GM18499 (cell line): ENCODE measurements around the gene DCAF5.

Experiments
- ATAC-seq: cut with Tn5 transposase; IDR thresholded peaks from one replicate; pipeline ENCODE4 v1.9.1; 2021; ENCODE audit warnings: moderate number of reproducible peaks; ENCODE audit not compliant: insufficient read depth, unreplicated experiment

The DCAF5 gene

DNA sequence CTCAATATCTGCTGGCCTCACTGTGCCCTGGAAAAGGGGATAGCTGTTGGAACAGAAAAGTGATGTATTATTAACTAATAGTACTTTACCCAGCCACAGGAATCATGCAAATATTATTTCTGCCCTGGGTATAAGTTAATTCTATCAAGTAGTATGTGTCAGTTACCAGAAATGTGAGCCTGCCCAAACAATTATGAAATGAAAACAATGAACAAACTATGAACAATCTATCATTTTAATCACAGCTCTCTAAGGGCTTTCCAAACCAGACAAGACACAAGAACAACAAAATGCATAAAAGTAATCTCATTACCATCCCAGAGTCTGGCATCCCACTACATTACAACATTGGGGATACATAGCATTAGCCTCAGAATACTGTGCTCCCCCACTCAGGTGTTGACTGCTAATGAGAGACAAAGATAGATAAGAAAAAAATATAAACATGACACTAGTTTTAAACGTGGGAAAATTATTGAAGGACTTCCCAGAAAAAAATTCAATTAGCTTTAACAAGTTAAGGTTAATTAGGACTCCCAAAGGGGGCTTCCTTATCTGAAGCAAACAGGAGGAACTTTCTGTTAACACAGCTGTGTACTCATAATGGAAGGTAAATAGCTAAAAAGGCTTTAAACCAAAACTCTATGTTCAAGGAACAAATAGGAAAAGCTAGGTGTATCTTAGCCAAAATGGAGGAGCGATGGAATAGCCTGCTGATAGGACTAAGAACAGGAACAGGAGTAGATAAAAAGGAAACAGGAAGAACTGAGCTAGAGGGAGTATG is 3.3 kb downstream of the DCAF5 start:
- ATAC-seq, result no peak

- no peak for ATAC-seq
Measured at GRCh38 chr14:69142101-69142500, 10.8 kb downstream of the DCAF5 start.

GRCh38 chr14:69141550-69141949 is 11.4 kb downstream of the DCAF5 start:
- ATAC-seq, result no peak

DNA sequence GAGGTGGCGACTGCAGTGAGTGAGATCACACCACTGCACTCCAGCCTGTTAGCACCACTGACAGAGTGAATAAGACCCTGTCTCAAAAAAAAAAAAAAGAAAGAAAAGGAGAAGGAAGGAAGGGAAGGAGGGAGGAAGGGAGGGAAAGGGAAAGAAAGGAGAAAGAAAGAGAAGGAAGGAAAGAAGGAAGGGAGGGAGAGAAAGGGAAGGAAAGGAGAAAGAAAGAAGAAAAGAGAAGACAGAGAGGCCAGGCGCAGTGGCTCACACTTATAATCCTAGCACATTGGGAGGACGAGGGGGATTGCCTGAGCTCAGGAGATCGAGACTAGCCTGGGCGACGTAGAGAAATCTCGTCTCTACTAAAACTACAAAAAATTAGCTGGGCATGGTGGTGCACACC is 13.2 kb downstream of the DCAF5 start:
- no peak for ATAC-seq

GRCh38 chr14:69137843-69138535 is 14.9 kb downstream of the DCAF5 start:
- no peak for ATAC-seq

GRCh38 chr14:69137416-69137815 is 15.5 kb downstream of the DCAF5 start:
- no peak for ATAC-seq

GRCh38 chr14:69135133-69135532 is 17.8 kb downstream of the DCAF5 start:
- ATAC-seq, result no peak

DNA sequence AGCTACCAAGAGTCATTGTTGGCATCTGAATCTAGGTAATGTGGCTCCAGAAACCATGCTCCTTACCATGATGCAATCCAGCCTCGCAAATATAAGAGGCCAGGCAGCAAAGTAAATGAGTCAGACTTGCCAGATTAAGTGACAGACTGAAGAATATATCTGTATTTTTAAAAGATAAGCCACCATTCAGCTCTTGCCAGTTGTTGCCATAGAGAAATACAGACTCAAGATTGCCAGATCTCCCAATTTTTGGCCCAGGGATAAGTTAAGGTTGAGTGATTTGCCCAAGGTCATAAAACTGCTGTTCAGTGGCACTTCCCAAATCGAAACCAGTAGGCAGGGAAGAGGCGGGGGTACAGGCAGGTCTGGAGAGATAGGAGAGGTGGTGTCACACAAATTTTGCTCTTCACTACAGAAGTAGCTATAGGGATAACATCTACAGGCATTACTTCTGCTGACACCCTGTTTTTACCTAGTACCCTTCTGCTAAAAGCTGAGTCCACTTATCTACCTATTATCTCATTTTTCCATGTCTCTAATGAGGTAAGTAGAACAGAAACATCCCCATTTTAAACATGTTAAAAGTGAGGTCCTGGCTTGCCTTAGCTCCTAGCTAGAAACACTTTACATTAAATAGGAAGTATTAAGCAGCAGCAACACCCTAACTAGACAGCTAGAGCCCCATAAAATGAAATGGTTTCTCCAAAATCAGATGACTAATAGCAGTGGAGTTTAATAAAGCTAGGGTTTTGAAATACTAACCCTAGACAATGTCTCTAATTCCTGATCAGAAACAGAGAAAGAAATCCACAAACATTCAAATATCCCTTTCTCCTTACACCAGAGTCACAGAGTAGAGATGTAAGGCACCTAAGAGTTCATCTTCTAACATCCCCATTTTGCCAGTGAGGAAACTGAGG is 19.5 kb downstream of the DCAF5 start:
- ATAC-seq, result no peak

DNA sequence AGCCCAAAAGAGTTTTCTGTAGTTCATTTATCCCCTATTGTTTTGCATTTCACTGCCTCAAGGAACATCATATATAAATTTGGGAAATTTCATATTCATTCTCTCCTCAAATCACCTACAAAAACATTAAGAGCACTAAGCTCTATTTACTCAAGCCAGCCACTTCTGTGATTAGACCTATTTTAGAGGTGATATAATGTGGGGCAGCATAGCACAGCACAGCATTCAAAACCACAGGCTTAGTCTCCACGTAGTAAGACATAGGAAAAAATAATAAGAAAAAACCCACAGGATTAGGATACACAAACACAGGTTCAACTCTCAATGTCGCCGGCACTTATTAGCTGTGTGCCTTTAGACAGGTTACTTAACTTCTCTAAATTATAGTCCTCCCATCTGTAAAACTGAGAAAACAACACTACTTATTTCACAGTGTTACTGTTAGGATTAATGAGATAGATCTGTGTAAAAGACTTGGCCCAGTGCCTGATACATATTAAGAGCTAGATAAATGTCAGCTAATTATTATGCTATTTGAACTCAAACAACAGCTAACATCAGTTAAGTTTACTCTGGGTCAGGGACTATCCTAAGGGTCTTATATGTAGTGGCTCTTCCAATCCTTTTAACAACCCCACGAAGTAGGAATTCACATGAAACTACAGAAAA is 20.3 kb downstream of the DCAF5 start:
- ATAC-seq, result no peak

DNA sequence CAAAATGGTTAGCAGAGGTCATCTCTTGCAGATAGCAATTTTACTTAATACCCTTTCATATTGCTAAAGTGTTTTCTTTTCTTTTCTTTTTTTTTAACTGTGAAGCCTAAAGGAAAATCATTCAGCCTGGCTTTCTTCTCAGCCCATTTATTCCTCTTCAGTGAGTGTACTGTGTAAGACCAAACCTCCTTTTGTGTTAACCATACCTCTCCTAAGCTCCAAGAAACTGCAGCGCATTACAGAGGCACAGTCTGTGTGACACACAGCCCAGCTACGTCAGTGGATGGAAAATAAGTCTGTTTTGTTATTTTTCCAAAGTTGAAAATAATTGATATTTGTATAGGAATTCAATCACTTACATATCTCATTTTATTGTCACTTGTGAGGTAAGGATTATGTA is 21.7 kb downstream of the DCAF5 start:
- ATAC-seq, result no peak

DNA sequence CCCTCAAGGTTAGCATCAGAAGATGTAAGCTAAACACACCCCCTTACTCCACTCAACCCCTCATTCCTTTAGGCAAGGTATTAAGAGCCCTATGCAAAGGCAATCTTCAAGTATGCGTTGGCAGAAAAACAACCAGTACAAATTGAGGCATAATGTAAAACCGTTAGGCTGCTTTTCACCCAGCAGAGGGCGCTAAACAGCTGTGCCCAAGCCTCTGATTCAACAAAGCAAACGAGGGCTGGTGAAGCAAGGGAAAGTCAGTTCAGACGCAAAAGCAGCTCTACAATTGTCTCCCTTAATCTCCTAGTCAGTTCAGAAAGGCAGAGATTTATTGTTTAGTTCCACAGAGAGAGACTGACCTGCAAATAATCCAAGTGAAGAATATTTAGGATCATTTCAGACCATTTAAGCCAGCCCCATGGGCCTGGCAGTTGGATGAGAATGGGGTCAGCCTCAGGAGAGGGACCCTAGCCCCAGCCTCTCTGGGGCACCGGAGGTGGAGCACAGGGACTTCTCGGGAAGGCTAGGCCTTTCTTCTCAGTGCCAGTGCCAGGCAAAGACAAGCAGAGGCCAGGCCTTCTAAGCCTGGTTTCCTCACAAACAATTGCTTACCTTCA is 23.5 kb downstream of the DCAF5 start:
- no peak for ATAC-seq

DNA sequence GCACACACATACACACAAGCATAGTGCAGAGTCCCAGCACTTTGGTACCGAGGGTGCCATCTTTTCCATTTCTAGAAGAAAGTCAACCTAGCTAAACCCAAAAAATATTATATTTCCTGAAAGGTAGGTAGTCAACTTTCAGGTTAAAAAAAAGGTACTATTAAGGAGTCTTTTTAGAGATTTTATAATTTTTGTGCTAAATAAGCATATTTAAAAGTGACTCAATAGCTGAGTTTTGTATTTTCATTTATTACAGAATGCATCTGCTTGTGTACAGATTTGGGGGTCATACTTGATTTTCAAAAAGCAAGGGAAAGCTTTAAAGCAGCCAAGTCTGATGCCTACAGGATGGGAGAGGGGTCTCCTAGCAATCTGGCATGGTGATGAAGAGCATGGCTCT is 34.6 kb downstream of the DCAF5 start:
- no peak for ATAC-seq

- no peak for ATAC-seq
Measured at GRCh38 chr14:69117020-69117767, 35.7 kb downstream of the DCAF5 start.

- ATAC-seq, result no peak
Measured at GRCh38 chr14:69115407-69116185, 37.3 kb downstream of the DCAF5 start.

DNA sequence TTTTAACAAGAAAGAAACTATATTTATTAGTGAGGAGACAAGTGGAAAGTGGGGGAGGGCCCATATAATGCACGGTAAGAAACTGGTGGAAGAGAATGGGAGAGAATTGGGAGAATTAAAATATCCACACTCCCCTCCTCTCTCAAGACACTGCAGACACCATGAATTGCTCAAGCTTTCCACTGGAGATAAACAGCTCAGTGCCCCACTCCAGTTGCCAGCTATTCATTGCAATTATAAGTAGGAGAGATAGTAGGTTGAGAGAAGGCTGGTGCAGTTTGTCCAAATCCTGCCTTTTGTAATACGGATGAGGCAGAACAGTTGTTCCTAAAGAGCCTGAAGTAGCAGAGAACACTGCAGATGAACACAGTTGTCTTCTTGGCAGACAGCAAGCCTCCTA is 38.2 kb downstream of the DCAF5 start:
- ATAC-seq, result no peak

DNA sequence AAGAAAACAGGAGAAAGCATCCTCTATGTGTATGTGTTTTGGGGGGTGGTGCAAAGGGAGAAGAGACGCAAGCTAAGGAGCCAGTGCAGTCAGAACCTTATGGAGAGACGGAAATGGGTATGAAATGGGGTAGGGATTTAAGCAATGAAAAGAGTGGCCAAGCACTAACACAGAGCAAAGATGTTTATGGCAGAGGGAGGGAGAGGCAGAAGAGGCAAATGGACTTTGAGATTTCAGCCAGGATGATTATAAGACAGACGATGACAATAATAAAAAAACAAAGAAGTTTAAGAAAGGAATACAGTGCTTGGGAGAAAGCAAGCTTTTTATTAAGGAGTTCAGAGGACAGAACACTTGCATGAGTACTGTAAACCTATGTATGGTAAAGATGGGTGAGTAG is 44.6 kb downstream of the DCAF5 start:
- ATAC-seq, result no peak

GRCh38 chr14:69107407-69108003 is 45.4 kb downstream of the DCAF5 start:
- ATAC-seq, result no peak

DNA sequence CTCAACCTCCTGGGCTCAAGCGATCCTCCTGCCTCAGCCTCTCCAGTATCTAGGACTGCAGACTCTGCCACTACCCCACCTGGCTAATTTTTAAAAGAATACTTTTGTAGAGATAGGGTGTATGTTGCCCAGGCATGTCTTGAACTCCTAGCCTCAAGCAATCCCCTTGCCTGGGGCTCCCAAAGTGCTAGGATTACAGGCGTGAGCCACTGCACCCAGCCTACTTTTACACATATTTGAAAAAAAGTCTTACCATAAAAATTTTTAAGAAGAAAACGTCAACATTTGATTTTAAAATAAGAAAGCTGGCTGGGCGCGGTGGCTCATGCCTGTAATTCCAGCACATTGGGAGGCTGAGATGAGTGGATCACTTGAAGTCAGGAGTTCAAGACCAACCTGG is 46.5 kb downstream of the DCAF5 start:
- ATAC-seq, result no peak
